LoVo (cell line): ENCODE data around the gene CRYGB.
"Not testable (repeated sequence)": the region's sequence is repeated elsewhere in the genome, so short reads cannot be mapped to it uniquely, and the experiment has no call there.

ENCODE experiments used
- DNase-seq: peaks from one replicate; pipeline ENCODE4 v3.0.0-alpha.2; 2016; ENCODE audit warnings: low spot score

The CRYGB gene

GRCh38 chr2:208112969-208113368, 33.0 kb downstream of the CRYGB start:
- no peak for DNase-seq

DNA sequence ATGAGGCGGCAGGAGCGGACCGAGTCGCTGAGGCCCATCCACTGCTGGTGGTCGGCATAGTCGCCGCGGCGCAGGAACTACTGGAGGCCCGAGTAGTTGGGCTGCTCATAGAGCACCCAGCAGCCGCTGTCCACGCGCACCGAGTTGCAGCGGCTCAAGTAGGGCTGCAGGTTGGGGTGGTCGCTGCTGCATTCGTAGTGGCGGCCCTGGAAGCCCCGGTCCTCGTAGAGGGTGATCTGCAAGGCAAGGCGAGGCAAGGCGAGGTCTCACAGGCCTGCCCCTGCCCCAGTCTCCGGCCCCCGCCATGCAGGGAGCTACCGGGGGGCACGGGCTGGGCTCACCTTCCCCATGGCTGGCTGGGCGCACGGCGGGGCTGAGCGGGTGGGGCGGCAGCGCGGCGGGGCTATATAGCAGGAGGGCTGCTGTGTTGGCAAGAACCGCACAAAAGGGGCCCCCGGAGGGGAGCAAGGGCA, 33.6 kb downstream of the CRYGB start:
- DNase-seq = not testable (repeated sequence)

GRCh38 chr2:208103616-208104015, 42.3 kb downstream of the CRYGB start:
- no peak for DNase-seq

GRCh38 chr2:208101716-208102631, 44.0 kb downstream of the CRYGB start:
- no peak for DNase-seq

DNA sequence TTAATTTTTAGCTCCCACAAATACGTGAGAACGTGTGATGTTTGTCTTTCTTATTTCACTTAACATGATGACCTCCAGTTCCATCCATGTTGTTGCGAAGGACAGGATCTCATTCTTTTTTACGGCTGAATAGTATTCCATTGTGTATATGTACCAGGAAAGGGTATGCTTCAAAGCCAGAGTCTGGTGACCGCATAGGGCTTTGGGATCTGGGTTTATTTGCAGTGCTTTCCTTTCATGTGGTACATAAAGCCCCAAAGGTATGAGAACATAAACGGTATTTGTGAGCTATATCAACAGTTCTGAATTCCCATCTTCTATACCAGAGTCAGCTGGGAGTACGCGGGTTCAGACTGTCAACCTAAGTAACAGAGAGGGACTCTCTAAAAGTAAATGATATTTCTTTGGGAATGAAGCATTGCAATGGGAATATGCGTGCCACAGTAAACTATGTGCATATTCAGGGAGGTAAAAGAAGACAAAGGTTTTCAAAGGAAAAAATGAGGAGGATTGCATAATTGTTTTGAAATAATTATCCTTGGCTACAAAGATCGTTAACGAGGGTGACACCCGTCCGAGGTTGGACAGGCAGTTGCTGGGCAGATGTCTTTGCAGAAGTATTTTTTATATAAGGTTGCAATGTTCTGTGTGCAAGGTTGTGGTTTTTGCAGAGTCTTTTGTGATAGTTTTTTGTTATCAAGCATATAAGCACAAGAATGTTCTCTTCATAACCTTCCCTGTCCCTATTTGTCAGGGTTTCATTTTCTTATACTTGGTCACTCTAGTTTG, 46.1 kb downstream of the CRYGB start:
- DNase-seq = no peak

GRCh38 chr2:208098701-208099100, 47.3 kb downstream of the CRYGB start:
- DNase-seq = not testable (repeated sequence)

DNA sequence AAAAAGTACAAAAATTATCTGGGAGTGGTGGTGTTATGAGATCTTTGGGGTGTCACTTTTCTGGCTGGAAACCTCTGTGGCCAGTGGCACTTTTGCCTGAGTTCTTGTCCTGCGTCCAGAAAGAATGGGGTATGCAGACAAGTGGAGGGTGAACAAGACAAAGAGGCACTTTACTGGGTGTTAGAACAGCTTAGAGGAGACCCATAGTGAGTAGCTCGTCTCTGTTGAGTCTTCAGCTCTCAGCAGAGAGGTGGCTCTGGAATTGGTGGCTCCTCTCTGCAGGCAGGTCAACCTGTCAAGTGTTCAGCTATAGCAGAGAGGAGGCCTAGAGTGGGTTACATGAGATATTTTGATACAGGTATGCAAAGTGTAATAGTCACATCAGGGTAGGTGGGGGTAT, 47.7 kb downstream of the CRYGB start:
- DNase-seq = no peak

DNA sequence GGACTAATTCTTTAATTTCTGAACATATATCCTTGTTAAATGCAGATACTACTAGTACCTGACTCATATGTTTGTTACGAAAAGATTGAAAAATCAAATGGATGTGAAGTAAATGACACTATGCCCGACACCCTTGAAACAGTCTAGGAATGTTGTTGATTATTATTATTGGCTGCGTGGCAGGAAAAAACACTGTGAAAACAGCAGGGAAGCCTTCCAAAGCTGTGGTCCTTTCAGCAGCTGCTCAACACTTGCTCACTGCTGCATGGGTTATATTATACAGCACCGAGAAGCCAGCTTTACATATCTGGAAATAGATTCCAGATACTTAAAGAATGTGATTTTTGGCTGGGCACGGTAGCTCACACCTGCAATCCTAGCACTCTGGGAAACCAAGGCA, 48.2 kb downstream of the CRYGB start:
- no peak for DNase-seq

DNA sequence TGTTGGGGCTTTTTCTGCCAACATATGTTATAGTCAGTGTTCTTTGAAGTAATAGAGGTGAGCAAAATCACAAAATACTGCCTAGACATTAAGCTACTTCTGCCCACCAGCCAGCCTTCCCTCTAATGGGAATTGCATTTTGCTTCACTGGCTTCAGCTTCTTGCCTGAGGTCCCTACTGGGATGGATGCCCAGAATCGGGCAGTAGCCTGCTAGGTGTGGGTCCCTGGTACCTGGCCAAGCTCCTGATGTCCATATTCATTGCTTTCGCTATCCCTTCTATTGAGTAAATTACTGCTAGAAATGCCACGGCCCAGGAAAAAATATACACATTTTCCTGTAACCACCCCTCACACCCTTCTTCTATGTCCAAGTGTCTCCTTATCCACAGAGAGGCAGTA, 48.6 kb downstream of the CRYGB start:
- no peak for DNase-seq

DNA sequence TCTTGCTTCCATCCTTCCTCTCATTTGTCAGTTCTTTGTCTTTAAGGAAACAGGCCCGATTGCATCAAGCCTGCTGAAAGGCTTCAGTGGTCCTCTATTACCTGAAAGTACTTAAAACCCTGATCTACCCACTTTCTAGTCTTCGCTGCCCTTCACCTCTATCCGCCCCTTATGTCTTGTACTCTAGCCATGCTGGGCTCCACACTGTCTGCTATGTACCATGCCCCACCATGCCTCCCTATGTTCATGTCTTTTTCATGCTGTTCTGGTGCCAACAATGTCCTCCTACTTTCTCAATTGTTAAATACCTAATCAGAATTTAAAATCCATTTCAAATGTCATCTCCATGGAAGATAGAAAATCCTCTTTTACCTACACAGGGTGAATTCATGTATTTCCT, 49.9 kb downstream of the CRYGB start:
- no peak for DNase-seq

GRCh38 chr2:208093128-208093527, 52.8 kb downstream of the CRYGB start:
- no peak for DNase-seq
